ENCODE measurements around the gene JOSD1. TPM values are rescaled to one million over a fixed set of nuclear protein-coding genes. Genes with fewer than 3 reads are reported as not detected.
A peak's percentile ranks its signal among the peaks of the same experiment; 100 is the strongest.

The JOSD1 gene
- total RNA-seq (2021) = 18.3 and 19.2 TPM in 2 replicates
- long read RNA-seq, partial matches to known transcripts = 0 of 24 reads
- long read RNA-seq, other reads (novel, unspliced or antisense) = 24 of 24 reads

- no peak within 1 kb of the TSS for H3K23ac ChIP-seq (ENCODE audit: insufficient read length, low read depth, low read length)
- H3K27me3 ChIP-seq (ENCODE audit: insufficient read depth, low read length) = no peaks in the 10 kb centered on the region
- no peak within 1 kb of the TSS for H4K91ac ChIP-seq (ENCODE audit: insufficient read length, low read depth, low read length)
- no peak within 1 kb of the TSS for H2BK5ac ChIP-seq (ENCODE audit: insufficient read length, low read length)
- H3K27me3 Mint-ChIP-seq (ENCODE audit: low read depth) = no peaks in the 10 kb centered on the region; the same call in 1 of the 2 replicates
- peak within 1 kb of the TSS; percentile 72 for H3K4me2 ChIP-seq (ENCODE audit: insufficient read depth, insufficient read length, low read length)
- H3K27ac Mint-ChIP-seq = peak within 1 kb of the TSS; percentile 98 to 100 (median 99)
- peaks cover 9% of the 10 kb centered on the region for H3K79me2 ChIP-seq (ENCODE audit: insufficient read depth, low read length)
- H3K4me1 ChIP-seq (ENCODE audit: insufficient read depth, low read length) = peaks cover 11% of the 10 kb centered on the region
- no peak within 1 kb of the TSS for H4K8ac ChIP-seq (replicated peaks; ENCODE audit: insufficient read length, low read depth, low read length)
- H3K4ac ChIP-seq (ENCODE audit: low read depth, low read length) = no peak within 1 kb of the TSS; the same call in 1 of the 2 replicates
- no peak within 1 kb of the TSS for H3T11ph ChIP-seq (ENCODE audit: low read length)
- peaks cover 15% of the 10 kb centered on the region for H3K23me2 ChIP-seq (ENCODE audit: insufficient read length, low read depth, low read length, poor library complexity, severe bottlenecking)
- H3K18ac ChIP-seq (ENCODE audit: insufficient read length, low read depth, low read length) = peak within 1 kb of the TSS; percentile 60
- H4K5ac ChIP-seq (ENCODE audit: insufficient read length, low read depth, low read length) = no peak within 1 kb of the TSS
- H3K56ac ChIP-seq (ENCODE audit: insufficient read length, low read depth, low read length) = no peak within 1 kb of the TSS
- no peak within 1 kb of the TSS for H2AFZ ChIP-seq (ENCODE audit: low read length)
- peaks cover 3 to 20% (median 3%) of the 10 kb centered on the region in 3 experiments; a peak in 6 of 7 replicates for H3K36me3 Mint-ChIP-seq (ENCODE audit: insufficient read depth in 1 of 3, low read depth in 3 of 3)
- WGBS (ENCODE audit: extremely low coverage, insufficient read length, low lambda C conversion rate) = no CpG with 5 or more reads among the region's 94 CpGs
- peak; percentile 93 for DNase-seq
- H3K27ac ChIP-seq (ENCODE audit: insufficient read length, low read depth, low read length) = no peak within 1 kb of the TSS
- peak within 1 kb of the TSS; percentile 40 for H2BK12ac ChIP-seq (ENCODE audit: insufficient read length, low read depth, low read length)
- peak within 1 kb of the TSS; percentile 93 to 99 for H3K4me3 Mint-ChIP-seq
- peak within 1 kb of the TSS; percentile 79 for H3K9ac ChIP-seq (ENCODE audit: extremely low read depth, insufficient read length, low read length)
- peak within 1 kb of the TSS; percentile 94 for H3K14ac ChIP-seq (ENCODE audit: insufficient read depth, low read length)
- peak within 1 kb of the TSS; percentile 19; the same call in 1 of the 2 replicates for H2BK15ac ChIP-seq (ENCODE audit: low read depth, low read length)
- H3K9me3 ChIP-seq (ENCODE audit: control insufficient read depth, low read depth, low read length) = no peaks in the 10 kb centered on the region
- no peak within 1 kb of the TSS for H2BK20ac ChIP-seq (ENCODE audit: low read depth, low read length, poor library complexity, severe bottlenecking)
- H3K9me3 Mint-ChIP-seq = no peaks in the 10 kb centered on the region
- no peak within 1 kb of the TSS for H2AK5ac ChIP-seq (ENCODE audit: insufficient read length, low read length)
- H3K79me1 ChIP-seq (ENCODE audit: insufficient read depth, low read depth, low read length, poor library complexity, severe bottlenecking) = no peaks in the 10 kb centered on the region
- H2BK120ac ChIP-seq (ENCODE audit: low read depth, low read length, poor library complexity, severe bottlenecking) = no peak within 1 kb of the TSS
- TF ChIP-seq CTCF (conservative IDR thresholded peaks at IDR 0.05) = no peak
- H3K4me1 Mint-ChIP-seq = peaks cover 50 to 60% of the 10 kb centered on the region in 2 experiments
- no peaks in the 10 kb centered on the region for H4K20me1 ChIP-seq (ENCODE audit: control insufficient read depth, insufficient read depth, insufficient read length)
Observed at GRCh38 chr22:38700789-38701628, at the start of gene JOSD1. JOSD1 (minus strand) TSS chr22:38700943; CDS start chr22:38699987, 956 bp downstream.
